IMR-90 (cell line): ENCODE data around the gene PTPN4.

Experiments
- CEBPB ChIP-seq: IDR thresholded peaks from 2 replicates; pipeline ENCODE4 v1.6.1; 2012; ENCODE audit warnings: low read depth, low read length, improper control_type of control experiment
- CHD1 ChIP-seq: IDR thresholded peaks from 2 replicates; pipeline ENCODE4 v1.6.1; 2012; ENCODE audit warnings: low read depth, low read length, improper control_type of control experiment
- CTCF ChIP-seq: conservative IDR thresholded peaks from 2 replicates; pipeline ENCODE4 v1.5.1; 2012; ENCODE audit warnings: mild to moderate bottlenecking, low read depth, low read length, improper control_type of control experiment
- FOS ChIP-seq: fragments of 150-350 bp; IDR thresholded peaks from 2 replicates; pipeline ENCODE4 v1.6.1; 2016; ENCODE audit warnings: low read depth, low read length
- MAFK ChIP-seq: IDR thresholded peaks from 2 replicates; pipeline ENCODE4 v1.6.1; 2012; ENCODE audit warnings: low read depth, low read length, improper control_type of control experiment
- MAZ ChIP-seq: IDR thresholded peaks from 2 replicates; pipeline ENCODE4 v1.6.1; 2012; ENCODE audit warnings: low read depth, mild to moderate bottlenecking, low read length, improper control_type of control experiment, moderate library complexity, borderline replicate concordance
- MXI1 ChIP-seq: IDR thresholded peaks from 2 replicates; pipeline ENCODE4 v1.6.1; 2012; ENCODE audit warnings: low read depth, mild to moderate bottlenecking, low read length, moderate library complexity, borderline replicate concordance
- NFE2L2 ChIP-seq: fragments of 150-350 bp; IDR thresholded peaks from 2 replicates; pipeline ENCODE4 v1.6.1; 2016; ENCODE audit warnings: low read depth, mild to moderate bottlenecking, low read length
- POLR2A ChIP-seq: IDR thresholded peaks from 2 replicates; pipeline ENCODE4 v1.6.1; 2012; ENCODE audit warnings: mild to moderate bottlenecking, low read depth, low read length
- RAD21 ChIP-seq: IDR thresholded peaks from 2 replicates; pipeline ENCODE4 v1.6.1; 2012; ENCODE audit warnings: low read length, improper control_type of control experiment
- RCOR1 ChIP-seq: IDR thresholded peaks from 2 replicates; pipeline ENCODE4 v1.6.1; 2012; ENCODE audit warnings: mild to moderate bottlenecking, low read length, improper control_type of control experiment; ENCODE audit not compliant: insufficient replicate concordance
- RFX5 ChIP-seq: IDR thresholded peaks from 2 replicates; pipeline ENCODE4 v1.8.0; 2012; ENCODE audit warnings: low read depth, mild to moderate bottlenecking, low read length, moderate library complexity
- SMC3 ChIP-seq: fragments of 150-350 bp; IDR thresholded peaks from 2 replicates; pipeline ENCODE4 v1.6.1; 2016; ENCODE audit warnings: low read depth, mild to moderate bottlenecking, antibody characterized with exemption, low read length, moderate library complexity
- USF2 ChIP-seq: fragments of 150-350 bp; IDR thresholded peaks from 2 replicates; pipeline ENCODE4 v1.6.1; 2017; ENCODE audit warnings: mild to moderate bottlenecking, antibody characterized with exemption, low read length, low read depth

GRCh38 chr2:119818792-119819191 is 59.1 kb downstream of the PTPN4 start:
- no peak for TF ChIP-seq MXI1
- TF ChIP-seq CTCF, result no peak
- no peak for TF ChIP-seq FOS
- TF ChIP-seq RAD21, result no peak
- TF ChIP-seq POLR2A, result no peak
- TF ChIP-seq RCOR1, result no peak
- TF ChIP-seq MAZ, result no peak
- TF ChIP-seq SMC3, result no peak
- TF ChIP-seq RFX5, result no peak
- no peak for TF ChIP-seq USF2
- no peak for TF ChIP-seq CHD1
- TF ChIP-seq MAFK, result no peak
- no peak for TF ChIP-seq NFE2L2
- TF ChIP-seq CEBPB, result no peak
